ENCODE results near the gene PSAT1.

GRCh38 chr9:78303377-78304062, 6.6 kb downstream of the PSAT1 start:
- TF ChIP-seq, protein P1, sequence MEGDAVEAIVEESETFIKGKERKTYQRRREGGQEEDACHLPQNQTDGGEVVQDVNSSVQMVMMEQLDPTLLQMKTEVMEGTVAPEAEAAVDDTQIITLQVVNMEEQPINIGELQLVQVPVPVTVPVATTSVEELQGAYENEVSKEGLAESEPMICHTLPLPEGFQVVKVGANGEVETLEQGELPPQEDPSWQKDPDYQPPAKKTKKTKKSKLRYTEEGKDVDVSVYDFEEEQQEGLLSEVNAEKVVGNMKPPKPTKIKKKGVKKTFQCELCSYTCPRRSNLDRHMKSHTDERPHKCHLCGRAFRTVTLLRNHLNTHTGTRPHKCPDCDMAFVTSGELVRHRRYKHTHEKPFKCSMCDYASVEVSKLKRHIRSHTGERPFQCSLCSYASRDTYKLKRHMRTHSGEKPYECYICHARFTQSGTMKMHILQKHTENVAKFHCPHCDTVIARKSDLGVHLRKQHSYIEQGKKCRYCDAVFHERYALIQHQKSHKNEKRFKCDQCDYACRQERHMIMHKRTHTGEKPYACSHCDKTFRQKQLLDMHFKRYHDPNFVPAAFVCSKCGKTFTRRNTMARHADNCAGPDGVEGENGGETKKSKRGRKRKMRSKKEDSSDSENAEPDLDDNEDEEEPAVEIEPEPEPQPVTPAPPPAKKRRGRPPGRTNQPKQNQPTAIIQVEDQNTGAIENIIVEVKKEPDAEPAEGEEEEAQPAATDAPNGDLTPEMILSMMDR (IDR thresholded peaks at IDR 0.05) = no peak
- no peak for TF ChIP-seq POLR2A (IDR thresholded peaks at IDR 0.05)

Data from testis (tissue), 2 donors.